OCI-LY3 (cell line): ENCODE results near the gene XPA.

Experiments
- CTCF ChIP-seq: fragments of 200-600, 300-600 bp; sonication (generic); IDR thresholded peaks from 2 replicates; pipeline ENCODE4 v1.5.1; 2014; ENCODE audit warnings: antibody characterized with exemption, low read length, low read depth
- EZH2phosphoT487 ChIP-seq: fragments of 200-600 bp; shearing (Covaris generic); IDR thresholded peaks from 2 replicates; pipeline ENCODE4 v1.6.1; 2018; ENCODE audit warnings: antibody characterized with exemption, mixed run types, low read depth

DNA sequence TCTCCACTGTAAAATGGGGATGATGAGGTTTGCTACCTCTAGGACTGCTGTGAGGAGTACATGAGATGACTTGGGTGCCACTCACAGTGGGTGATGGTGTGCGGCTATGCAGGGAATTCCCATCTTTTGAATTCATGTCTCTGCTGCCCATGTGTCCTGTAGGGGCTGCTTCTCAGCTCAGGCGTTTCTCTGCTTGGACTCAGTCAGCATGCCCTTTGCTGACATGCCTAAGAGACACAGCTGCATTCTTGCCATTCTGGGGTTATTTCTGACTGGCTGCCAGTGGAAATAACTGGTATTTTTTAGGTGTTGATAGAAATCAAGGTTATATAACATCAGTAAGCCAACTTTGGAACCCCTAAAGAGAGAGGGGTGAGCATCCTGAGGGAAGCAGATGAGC lies 24.3 kb upstream of the XPA start:
- TF ChIP-seq CTCF, result no peak
- TF ChIP-seq EZH2phosphoT487, result no peak
